ENCODE data around the gene TLX2.

DNA sequence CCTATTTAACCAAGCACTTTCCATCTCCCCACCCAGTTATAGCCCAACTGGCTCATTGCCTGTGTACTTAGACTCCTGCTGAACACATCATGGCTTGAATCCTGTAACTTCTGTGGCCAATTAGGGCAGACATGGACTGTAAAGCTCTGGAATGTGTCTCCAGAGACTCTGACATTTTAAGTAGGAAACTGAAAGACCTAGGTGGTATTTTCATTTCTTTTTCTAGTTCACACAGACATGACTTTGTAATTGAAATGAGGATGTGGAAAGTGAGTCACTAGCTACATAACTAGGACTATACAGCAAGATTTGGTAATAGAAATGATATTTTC is 52.5 kb downstream of the TLX2 start:
- no peak for TF ChIP-seq POLR2AphosphoS5 (IDR thresholded peaks at IDR 0.05; ENCODE audit: low read depth)
- no peak for TF ChIP-seq CTCF (IDR thresholded peaks at IDR 0.05; ENCODE audit: insufficient read depth, low read length)
- TF ChIP-seq GABPA (IDR thresholded peaks at IDR 0.05; ENCODE audit: low read depth): no peak

Measured in HL-60 (cell line).